ENCODE measurements around the gene LYRM1. TPM values are rescaled to one million over a fixed set of nuclear protein-coding genes. Genes with fewer than 3 reads are reported as not detected.

Gene LYRM1
- total and polyA plus RNA-seq, 2 of the 8 experiments (the other 6 are each of a cell fraction or from before 2014, with no cell fraction given): 11.6 to 13.4 TPM

DNA sequence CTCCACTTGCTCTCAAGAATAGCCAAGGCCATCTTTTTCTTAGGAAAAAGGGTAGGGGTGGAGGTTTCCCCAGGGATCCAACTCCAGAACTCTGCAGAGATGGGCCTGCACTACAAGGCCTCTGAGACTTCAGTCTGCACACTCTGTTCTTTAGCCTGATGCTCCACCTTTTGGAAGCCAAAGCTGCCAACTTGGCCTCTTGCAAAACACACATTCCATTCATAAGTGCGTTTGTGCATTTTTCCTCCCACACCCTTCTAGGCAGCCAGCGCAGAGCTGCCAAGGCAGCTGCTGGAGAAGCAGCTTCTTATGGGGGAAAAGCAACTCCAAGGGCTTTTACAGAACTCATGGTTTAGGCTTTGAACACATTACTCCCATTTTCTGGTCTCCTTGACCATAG lies 49.0 kb upstream of the LYRM1 start:
- H3K23me2 ChIP-seq (ENCODE audit: low read depth, low read length): no peaks in the 10 kb centered on the region
- H3K4me2 ChIP-seq (ENCODE audit: insufficient read depth in 1 of 2, low read depth in 2 of 2, low read length in 2 of 2): no peak overlapping the region
- no peak overlapping the region for H3K14ac ChIP-seq (ENCODE audit: insufficient read length)
- H3K56ac ChIP-seq (replicated peaks; ENCODE audit: insufficient read length, low read depth, low read length): no peak overlapping the region
- H4K91ac ChIP-seq (replicated peaks; ENCODE audit: insufficient read length, low read length): no peak overlapping the region
- H4K20me1 ChIP-seq (replicated peaks in 1 of 2; ENCODE audit: control insufficient read depth in 1 of 2, insufficient read depth in 2 of 2, low read length in 2 of 2): peaks cover 2% of the 10 kb centered on the region in 2 experiments
- H3K9ac ChIP-seq (replicated peaks in 1 of 4; ENCODE audit: extremely low read depth in 1 of 4, low read depth in 3 of 4, low read length in 3 of 4): no peak overlapping the region
- ChIA-PET POLR2A (ENCODE audit: partially characterized antibody) (interaction anchor here (0.7 to 1.2 kb wide), 2 partner anchors 23 to 227 kb away, joined by 3 read pairs; no protein-coding TSS in a partner anchor), CTCF (ENCODE audit: partially characterized antibody) (interaction anchor here (0.6 to 9.6 kb wide), 7 partner anchors 16 to 860 kb away, joined by 4 to 125 read pairs (median 7); no protein-coding TSS in a partner anchor)
- no peak overlapping the region for H2AFZ ChIP-seq (ENCODE audit: low read length)
- no peak for DNase-seq (ENCODE audit: low read depth in 1 of 2, low spot score in 2 of 2)
- no peak overlapping the region for H2BK5ac ChIP-seq (ENCODE audit: low read depth, low read length)
- H3K79me2 ChIP-seq (ENCODE audit: control insufficient read depth in 1 of 2, insufficient read depth in 2 of 2, low read length in 2 of 2): 0 out of 4 replicates have a peak, but pooled peaks cover 0 to 2% of the 10 kb centered on the region in 2 experiments
- WGBS, 2 experiments (ENCODE audit: extremely low coverage in 1 of 2, insufficient coverage in 1 of 2, insufficient read length in 1 of 2, insufficient replicate concordance in 2 of 2, low coverage in 1 of 2, low lambda C conversion rate in 2 of 2, missing lambda C conversion rate in 1 of 2): 100% methylated on average over 2 of the region's 2 CpGs; no CpG with 5 or more reads in 1 of the 2 experiments
- no peak overlapping the region for H3K23ac ChIP-seq (ENCODE audit: insufficient read length)
- no peak overlapping the region for H3K18ac ChIP-seq (ENCODE audit: extremely low read depth, low read length)
- no peak overlapping the region for H2BK15ac ChIP-seq (ENCODE audit: low read length)
- FAIRE-seq: no peak
- H4K8ac ChIP-seq (ENCODE audit: extremely low read depth, insufficient read depth, low read length): no peak overlapping the region
- H2BK120ac ChIP-seq (replicated peaks; ENCODE audit: low read depth, low read length): no peak overlapping the region
- peaks cover 0 to 2% (median under 1%) of the 10 kb centered on the region in 4 experiments; a peak in 3 of 8 replicates for H3K36me3 ChIP-seq (ENCODE audit: control insufficient read depth in 2 of 4, insufficient read depth in 4 of 4, low read length in 3 of 4)
- H3K4ac ChIP-seq (replicated peaks; ENCODE audit: insufficient read length, low read depth, low read length): no peak overlapping the region
- H3K27me3 ChIP-seq (replicated peaks in 1 of 4; ENCODE audit: control insufficient read depth in 3 of 4, extremely low read depth in 1 of 4, insufficient read depth in 3 of 4, low read length in 3 of 4): no peaks in the 10 kb centered on the region
- H3K4me3 ChIP-seq (ENCODE audit: extremely low read depth in 1 of 4, insufficient read depth in 2 of 4, low read depth in 3 of 4, low read length in 4 of 4): no peak overlapping the region
- no peak overlapping the region for H4K5ac ChIP-seq (ENCODE audit: insufficient read length, low read depth, low read length)
- TF ChIP-seq JUN (IDR thresholded peaks at IDR 0.05; ENCODE audit: low read depth, low read length) (no peak), POLR2A (IDR thresholded peaks at IDR 0.05; ENCODE audit: control extremely low read depth in 1 of 2, low read depth in 2 of 2, low read length in 2 of 2) (no peak), KDM5A (IDR thresholded peaks at IDR 0.05; ENCODE audit: low read length) (no peak), JUND (IDR thresholded peaks at IDR 0.05; ENCODE audit: low read length) (no peak), PHF8 (conservative IDR thresholded peaks at IDR 0.05; ENCODE audit: low read depth, low read length) (no peak), NANOG (IDR thresholded peaks at IDR 0.05; ENCODE audit: insufficient read depth, low read depth, low read length, poor library complexity, severe bottlenecking) (no peak), EZH2 (IDR thresholded peaks at IDR 0.05; ENCODE audit: low read depth, low read length, severe bottlenecking) (no peak), CREB1 (IDR thresholded peaks at IDR 0.05) (no peak), NRF1 (IDR thresholded peaks at IDR 0.05; ENCODE audit: low read depth, low read length) (no peak)
- TF ChIP-seq, protein P1, sequence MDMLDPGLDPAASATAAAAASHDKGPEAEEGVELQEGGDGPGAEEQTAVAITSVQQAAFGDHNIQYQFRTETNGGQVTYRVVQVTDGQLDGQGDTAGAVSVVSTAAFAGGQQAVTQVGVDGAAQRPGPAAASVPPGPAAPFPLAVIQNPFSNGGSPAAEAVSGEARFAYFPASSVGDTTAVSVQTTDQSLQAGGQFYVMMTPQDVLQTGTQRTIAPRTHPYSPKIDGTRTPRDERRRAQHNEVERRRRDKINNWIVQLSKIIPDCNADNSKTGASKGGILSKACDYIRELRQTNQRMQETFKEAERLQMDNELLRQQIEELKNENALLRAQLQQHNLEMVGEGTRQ (IDR thresholded peaks at IDR 0.05; ENCODE audit: low read length): no peak
- H2AK5ac ChIP-seq (ENCODE audit: low read depth, low read length): no peak overlapping the region
- peaks cover 0 to 2% (median 0%) of the 10 kb centered on the region in 4 experiments; a peak in 2 of 7 replicates for H3K4me1 ChIP-seq (replicated peaks in 1 of 4; ENCODE audit: control insufficient read depth in 3 of 4, insufficient read depth in 4 of 4, low read length in 3 of 4)
- no peak overlapping the region for H3K27ac ChIP-seq (ENCODE audit: low read depth, low read length)
- no peak overlapping the region for H2BK20ac ChIP-seq (ENCODE audit: low read length)
- 0 out of 2 replicates have a peak, but pooled peaks cover 2% of the 10 kb centered on the region for H3K79me1 ChIP-seq (ENCODE audit: low read depth, low read length)
- H2BK12ac ChIP-seq (ENCODE audit: low read depth, low read length): no peak overlapping the region
- H3K9me3 ChIP-seq (ENCODE audit: insufficient read depth in 2 of 2, low read depth in 1 of 2, low read length in 1 of 2): no peaks in the 10 kb centered on the region
